Choroid plexus epithelial cell (primary cell): ENCODE measurements around the gene OR1F1.
"Not testable (repeated sequence)": the region's sequence is repeated elsewhere in the genome, so short reads cannot be mapped to it uniquely, and the experiment has no call there.

Experiments used
- DNase-seq: peaks from one replicate; pipeline ENCODE4 v3.0.0-alpha.2; 2010; ENCODE audit warnings: low read depth
- H3K4me3 ChIP-seq: 2 replicates; pipeline ENCODE4 v1.5.1; 2011; ENCODE audit warnings: low read depth, mild to moderate bottlenecking, control low read depth, low read length, moderate library complexity
- CTCF ChIP-seq: conservative IDR thresholded peaks from 2 replicates; pipeline ENCODE4 v1.5.1; 2011; ENCODE audit warnings: low read depth, mild to moderate bottlenecking, control low read depth, inconsistent platforms, low read length, moderate library complexity

OR1F1 gene

GRCh38 chr16:3187798-3188674, at the start of gene OR1F1:
Gene OR1F1 (plus strand): TSS chr16:3188204.
- peak; percentile 53 for DNase-seq
- TF ChIP-seq CTCF: no peak

GRCh38 chr16:3138342-3138741, 49.7 kb upstream of the OR1F1 start:
- TF ChIP-seq CTCF: no peak
- no peak for DNase-seq
- H3K4me3 ChIP-seq: no peak overlapping the region

More at GRCh38 chr16:3187798-3188674, at the start of gene OR1F1:
- H3K4me3 ChIP-seq: peak within 1 kb of the TSS; percentile 55

- no peak for TF ChIP-seq CTCF
- H3K4me3 ChIP-seq: no peak overlapping the region
- DNase-seq: no peak
Measured at GRCh38 chr16:3138823-3139426, 49.1 kb upstream of the OR1F1 start.

GRCh38 chr16:3139561-3139960, 48.4 kb upstream of the OR1F1 start:
- DNase-seq, H3K4me3 ChIP-seq: not testable (repeated sequence)

GRCh38 chr16:3140603-3141427, 47.2 kb upstream of the OR1F1 start:
- DNase-seq: no peak
- TF ChIP-seq CTCF: no peak
- no peak overlapping the region for H3K4me3 ChIP-seq

- H3K4me3 ChIP-seq: no peak overlapping the region
- no peak for TF ChIP-seq CTCF
- no peak for DNase-seq
Measured at GRCh38 chr16:3141781-3142311, 46.2 kb upstream of the OR1F1 start.

- no peak for TF ChIP-seq CTCF
- no peak for DNase-seq
- no peak overlapping the region for H3K4me3 ChIP-seq
Measured at GRCh38 chr16:3142327-3142726, 45.7 kb upstream of the OR1F1 start.
